IPS DF 19.7 (cell line): Measurements from ENCODE around the gene NEIL1.
"Not testable (repeated sequence)": the region's sequence is repeated elsewhere in the genome, so short reads cannot be mapped to it uniquely, and the experiment has no call there.

Source experiments
- DNase-seq: peaks from one replicate; pipeline ENCODE4 v3.0.0-alpha.2; 2013; ENCODE audit warnings: low read depth, low spot score

NEIL1 gene

DNA sequence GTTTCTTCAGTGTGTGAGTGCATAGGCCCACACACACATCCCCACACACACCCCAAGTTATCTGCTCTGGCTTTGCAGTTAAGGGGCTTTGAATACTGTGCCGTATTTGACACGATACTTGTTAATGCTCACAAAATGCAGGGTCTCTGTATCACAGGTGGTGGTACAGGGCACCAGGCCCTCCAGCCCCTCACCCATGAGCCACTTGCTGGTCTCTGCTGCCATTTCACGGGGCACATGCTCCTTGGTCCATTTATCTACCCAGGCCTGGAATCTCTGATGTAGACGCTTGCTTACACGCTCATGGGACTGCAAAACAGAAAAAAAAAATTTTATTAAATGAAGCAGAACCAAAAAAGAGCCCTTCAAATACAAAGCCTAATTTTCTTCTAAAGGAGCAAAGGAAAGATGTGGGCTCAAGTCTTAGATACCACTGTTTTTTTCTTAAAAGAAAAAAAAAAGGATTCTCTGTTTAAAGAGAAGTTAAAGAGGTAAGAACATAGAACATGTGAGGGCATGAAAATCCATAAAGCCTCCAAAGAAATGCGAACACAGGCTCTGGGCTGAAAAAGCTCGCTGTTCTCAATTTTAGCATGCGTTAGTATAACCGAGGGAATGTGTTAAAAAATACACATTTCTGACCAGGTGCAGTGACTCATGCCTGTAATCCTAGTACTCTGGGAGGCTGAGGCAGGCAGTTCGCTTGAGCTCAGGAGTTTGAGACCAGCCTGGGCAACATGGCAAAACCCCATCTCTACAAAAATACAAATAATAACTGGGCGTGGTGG, 25.3 kb downstream of the NEIL1 start:
- DNase-seq = no peak

DNA sequence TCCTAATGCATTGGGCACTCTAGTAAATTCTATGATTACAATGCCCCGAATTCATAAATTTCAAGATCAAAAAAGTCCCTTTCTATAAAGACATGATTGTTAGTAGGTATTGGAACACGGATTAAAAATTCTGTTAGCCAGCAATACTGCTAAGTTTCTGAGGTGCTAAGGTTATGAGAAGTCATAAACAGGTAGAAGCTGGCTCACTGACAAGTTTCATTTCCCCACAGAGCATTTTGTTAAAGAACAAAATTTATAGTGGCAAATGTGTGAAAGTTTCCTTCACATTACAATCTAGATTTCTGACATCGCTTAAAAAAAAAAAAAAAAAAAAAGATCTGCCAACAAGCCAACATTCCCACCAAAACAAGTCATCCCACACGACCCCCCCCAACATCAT, 33.9 kb downstream of the NEIL1 start:
- no peak for DNase-seq

DNA sequence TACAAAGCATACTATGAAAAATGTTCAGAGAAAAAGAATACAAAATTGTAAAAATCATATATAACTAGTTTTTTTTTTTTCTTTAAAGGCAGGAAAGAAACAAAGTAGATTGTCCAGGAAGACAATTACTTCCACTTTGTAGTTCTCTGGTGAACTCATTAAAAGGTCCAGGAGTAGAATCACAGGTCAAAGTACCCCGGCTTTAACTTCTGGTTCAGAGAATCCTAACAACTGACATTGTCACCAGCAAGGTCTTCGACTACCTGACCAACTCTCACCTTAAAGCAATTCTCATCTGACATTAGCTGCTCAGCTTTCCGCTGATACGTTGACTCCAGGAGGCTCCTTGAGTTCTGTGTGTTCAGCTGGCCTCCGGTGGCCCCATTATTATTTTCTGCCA, 37.1 kb downstream of the NEIL1 start:
- not testable (repeated sequence) for DNase-seq

DNA sequence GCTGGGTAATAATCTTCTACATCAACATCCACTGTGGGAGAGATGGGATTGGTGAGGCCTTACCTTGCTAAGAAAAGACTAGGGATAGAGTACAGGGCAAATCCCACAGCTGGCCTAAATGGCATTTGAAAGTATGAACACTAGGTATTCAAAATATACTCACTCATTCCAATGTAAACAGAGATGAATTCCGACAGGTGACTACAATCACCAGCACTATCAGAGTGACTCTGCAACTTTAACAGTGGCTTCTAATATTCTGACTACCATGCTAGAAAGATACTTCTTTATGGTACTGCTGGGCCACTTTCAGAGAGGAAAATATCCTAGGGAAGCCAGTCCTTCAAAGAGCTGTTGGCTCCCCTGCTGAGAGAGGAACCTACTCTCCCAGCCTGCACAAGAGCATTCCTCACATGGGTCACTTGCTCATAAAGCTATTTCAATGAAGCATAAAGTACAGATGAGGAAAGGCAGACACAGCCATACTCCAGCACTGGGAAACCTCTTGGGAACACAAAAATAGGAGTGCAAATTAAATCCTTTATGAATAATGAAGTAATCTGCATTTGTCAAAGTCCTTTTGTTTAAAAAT, 43.0 kb downstream of the NEIL1 start:
- DNase-seq = no peak

DNA sequence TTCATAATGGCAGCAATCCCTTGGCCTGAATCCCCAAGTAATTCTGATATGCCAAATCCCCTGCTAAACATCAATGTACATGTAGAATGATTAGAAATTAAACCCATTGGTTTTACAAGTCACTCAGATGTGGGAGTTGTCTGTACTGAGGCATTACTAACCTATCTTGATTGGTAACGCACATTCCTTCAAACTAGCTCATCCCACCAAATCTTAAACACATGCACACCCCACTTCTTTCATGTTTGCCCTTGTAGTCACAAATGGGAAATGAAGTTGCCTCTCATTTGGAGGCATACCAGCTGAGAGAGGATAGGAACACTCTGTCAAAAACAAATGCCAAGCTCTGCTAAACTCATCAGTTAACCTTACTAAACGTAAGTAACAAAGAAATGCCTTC, 50.7 kb downstream of the NEIL1 start:
- DNase-seq = no peak

DNA sequence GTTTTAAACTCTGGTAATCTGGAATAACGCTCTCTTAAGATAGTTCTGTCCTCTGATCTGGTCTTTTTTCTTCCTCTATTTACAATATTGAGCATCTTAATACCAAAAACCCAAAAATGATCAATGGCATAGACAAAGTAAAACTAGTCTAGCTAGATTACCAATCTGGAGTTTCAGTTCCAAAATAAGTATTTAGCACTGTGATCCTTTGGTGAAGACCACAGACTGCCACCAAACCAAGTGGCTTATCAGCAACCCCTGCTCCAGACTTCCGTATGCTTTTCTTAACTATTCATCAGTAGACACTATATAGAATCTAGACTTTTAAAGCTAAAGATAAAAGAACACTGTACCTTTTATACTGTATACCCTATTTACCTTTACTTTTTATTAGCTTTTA, 57.1 kb downstream of the NEIL1 start:
- DNase-seq = no peak
